ENCODE data around the gene FDXACB1.

FDXACB1 gene

GRCh38 chr11:111878849-111879636, at the start of gene FDXACB1, which contains the start of gene CFAP68:
TSS of gene FDXACB1 (minus strand) at chr11:111879165. CDS start at chr11:111879132, 33 bp downstream.
TSS of gene CFAP68 (plus strand) at chr11:111879541. CDS start at chr11:111879561, 20 bp downstream.
- FAIRE-seq = peak; percentile 89

- peak; percentile 35 for FAIRE-seq
Observed at GRCh38 chr11:111926505-111927391, 47.8 kb upstream of the FDXACB1 start.

- FAIRE-seq = no peak
Observed at GRCh38 chr11:111925953-111926352, 47.0 kb upstream of the FDXACB1 start.

GRCh38 chr11:111923951-111924350, 45.0 kb upstream of the FDXACB1 start:
- no peak for FAIRE-seq

- no peak for FAIRE-seq
Observed at GRCh38 chr11:111923351-111923788, 44.4 kb upstream of the FDXACB1 start.

GRCh38 chr11:111922803-111923202, 43.8 kb upstream of the FDXACB1 start:
- FAIRE-seq = no peak

- no peak for FAIRE-seq
Observed at GRCh38 chr11:111921541-111922230, 42.7 kb upstream of the FDXACB1 start.

GRCh38 chr11:111920908-111921307, 41.9 kb upstream of the FDXACB1 start:
- no peak for FAIRE-seq

GRCh38 chr11:111918390-111919256, 39.7 kb upstream of the FDXACB1 start, which contains the start of gene C11orf52:
TSS of gene C11orf52 (plus strand) at chr11:111918913. CDS start at chr11:111918973, 60 bp downstream.
- FAIRE-seq = no peak

- FAIRE-seq = no peak
Observed at GRCh38 chr11:111917788-111918187, 38.8 kb upstream of the FDXACB1 start.

GRCh38 chr11:111917312-111917711, 38.3 kb upstream of the FDXACB1 start:
- no peak for FAIRE-seq

- FAIRE-seq = no peak
Observed at GRCh38 chr11:111916768-111917167, 37.8 kb upstream of the FDXACB1 start.

- FAIRE-seq = no peak
Observed at GRCh38 chr11:111913997-111914396, 35.0 kb upstream of the FDXACB1 start.

GRCh38 chr11:111913031-111913861, 34.3 kb upstream of the FDXACB1 start:
- no peak for FAIRE-seq

- no peak for FAIRE-seq
Observed at GRCh38 chr11:111912535-111912934, 33.6 kb upstream of the FDXACB1 start, which contains the start of gene HSPB2. TSS of gene HSPB2 (plus strand) at chr11:111912734. CDS start at chr11:111912830, 96 bp downstream.

GRCh38 chr11:111911563-111912401, 32.8 kb upstream of the FDXACB1 start, which contains the start of gene CRYAB:
TSS of gene CRYAB (minus strand) at chr11:111911770. CDS start at chr11:111911724, 46 bp downstream.
- FAIRE-seq = no peak

- no peak for FAIRE-seq
Observed at GRCh38 chr11:111910676-111911562, 32.0 kb upstream of the FDXACB1 start.

- no peak for FAIRE-seq
Observed at GRCh38 chr11:111909378-111909777, 30.4 kb upstream of the FDXACB1 start.
